Prostate gland (tissue), 2 donors: ENCODE data around the gene SPATA31D1. TPM values are rescaled to one million over a fixed set of nuclear protein-coding genes. Genes with fewer than 3 reads are reported as not detected.

Experiments
- DNase-seq: peaks from one replicate; pipeline ENCODE4 v3.0.0-alpha.2; 2019; ENCODE audit warnings: low spot score
- H3K27ac ChIP-seq, 2 donors: fragments of 200-600 bp; sonication (generic); 2 replicates each; pipeline ENCODE4 v1.5.1; 2017 to 2019
- H3K27me3 ChIP-seq: fragments of 200-600 bp; sonication (generic); replicated peaks from 2 replicates; pipeline ENCODE4 v1.5.1; 2019; ENCODE audit not compliant: insufficient read depth
- H3K36me3 ChIP-seq, 2 donors: fragments of 200-600 bp; sonication (generic); 1 replicate in 1 of 2; 2 replicates in 1 of 2; pipeline versions ENCODE4 v1.5.1 to v1.8.1; 2017 to 2019
- H3K4me1 ChIP-seq: fragments of 200-600 bp; sonication (generic); replicated peaks from 2 replicates; pipeline ENCODE4 v1.5.1; 2019
- H3K4me3 ChIP-seq, 2 donors: fragments of 200-600 bp; sonication (generic); 2 replicates each; pipeline ENCODE4 v1.5.1; 2017 to 2019
- H3K9me3 ChIP-seq: fragments of 200-600 bp; sonication (generic); 2 replicates; pipeline ENCODE4 v1.5.1; 2017
- CTCF ChIP-seq, 4 experiments: fragments of 200-600 bp in 2 of 4; fragments of 450-650 bp in 2 of 4; sonication (generic) in 2 of 4; IDR thresholded peaks; 1 replicate in 3 of 4; 2 replicates in 1 of 4; pipeline ENCODE4 v1.5.1; 2016 to 2019; ENCODE audit warnings: antibody characterized with exemption in 4 of 4, mild to moderate bottlenecking in 2 of 4, moderate library complexity in 2 of 4
- POLR2A ChIP-seq: fragments of 450-650 bp; IDR thresholded peaks from one replicate; pipeline ENCODE4 v1.6.1; 2016; ENCODE audit warnings: antibody characterized with exemption, mild to moderate bottlenecking
- POLR2AphosphoS5 ChIP-seq: sonication (generic); formaldehyde crosslinking; IDR thresholded peaks from one replicate; pipeline ENCODE4 v1.6.1; 2017; ENCODE audit warnings: antibody characterized with exemption
- WGBS: methylation state at CpG from one replicate; pipeline ENCODE4 v1.1.5; 2018; 5-methylcytosine and 5-hydroxymethylcytosine counted together
- intact Hi-C: fragments of 100-400 bp; cut with DNase I; formaldehyde crosslinking; loops from one replicate; pipeline ENCODE4 v1.14.2; 2022
- total RNA-seq, 2 donors: library from RNA; depleted of rRNA; stranded (reverse); fragments of >200 nt; gene quantifications; one replicate each; pipeline ENCODE4 v1.1.0, GENCODE V29; 2016

The SPATA31D1 gene
- total RNA-seq, 2 donors from 2014 or later: 2.0 TPM; not detected in 1

- TF ChIP-seq CTCF (IDR thresholded peaks at IDR 0.05): no peak
- TF ChIP-seq POLR2AphosphoS5: no peak
- no peak for TF ChIP-seq POLR2A
Observed at GRCh38 chr9:82038897-82039296, 50.3 kb downstream of the SPATA31D1 start.

More at GRCh38 chr9:82038897-82039296, 50.3 kb downstream of the SPATA31D1 start:
- DNase-seq: no peak
- Histone ChIP-seq H3K36me3 (no peaks in the 10 kb centered on the region), H3K9me3 (no peaks in the 10 kb centered on the region), H3K4me1 (no peaks in the 10 kb centered on the region), H3K4me3 (no peak overlapping the region), H3K27ac (no peak overlapping the region), H3K27me3 (no peaks in the 10 kb centered on the region)
- 70% methylated on average over 2 of the region's 2 CpGs for WGBS
- intact Hi-C loops: no loop called here

Other genes with a start within 250 kb of the SPATA31D1 start
- gene SPATA31D4, start 60.3 kb upstream of the SPATA31D1 start, total RNA-seq: under 1 TPM in 1 of 2 donors, not detected in 1; 0.51 TPM
- gene SPATA31D3, start 45.3 kb upstream of the SPATA31D1 start, total RNA-seq: not detected